ENCODE data around the gene REEP2. TPM values are rescaled to one million over a fixed set of nuclear protein-coding genes. Genes with fewer than 3 reads are reported as not detected.

REEP2 gene
- total RNA-seq, 1 experiment from 2014 or later = 4.9 TPM

DNA sequence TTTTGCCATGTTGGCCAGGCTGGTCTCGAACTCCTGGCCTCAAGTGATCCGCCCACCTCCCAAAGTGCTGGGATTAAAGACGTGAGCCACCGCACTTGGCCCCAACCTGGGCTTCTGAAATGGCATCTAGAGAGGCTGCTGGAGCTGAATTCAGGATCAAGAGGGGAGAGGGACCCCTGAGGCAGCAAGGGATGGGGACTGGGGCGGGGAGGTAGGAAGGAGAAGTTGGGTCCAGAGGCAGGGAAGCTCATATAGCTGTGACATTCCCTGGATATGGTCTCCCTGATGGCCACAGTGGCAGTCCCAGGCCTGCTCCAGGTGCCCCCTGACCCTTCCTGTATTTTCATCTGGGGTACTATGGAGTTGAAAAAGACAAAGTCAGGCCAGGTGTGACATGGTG, 12.1 kb downstream of the REEP2 start:
- Histone ChIP-seq H3K36me3 (ENCODE audit: control insufficient read depth in 1 of 2, insufficient read depth in 2 of 2, low read length in 2 of 2) (no peaks in the 10 kb centered on the region), H3K27ac (ENCODE audit: low read depth, low read length) (no peak overlapping the region), H3K4me3 (replicated peaks in 1 of 2; ENCODE audit: low read depth in 1 of 2, low read length in 2 of 2) (no peak overlapping the region), H3K9ac (ENCODE audit: low read length) (no peak overlapping the region), H3K4me2 (ENCODE audit: low read length) (no peak overlapping the region), H4K20me1 (ENCODE audit: insufficient read depth) (no peaks in the 10 kb centered on the region), H2AFZ (ENCODE audit: low read depth, low read length, poor library complexity, severe bottlenecking) (no peak overlapping the region), H3K9me2 (ENCODE audit: insufficient read depth) (no peaks in the 10 kb centered on the region), H3K4me1 (ENCODE audit: control insufficient read depth in 1 of 2, insufficient read depth in 2 of 2, low read length in 2 of 2) (peaks cover 10 to 17% of the 10 kb centered on the region in 2 experiments), H3K9me3 (ENCODE audit: control insufficient read depth in 1 of 2, insufficient read depth in 1 of 2, low read depth in 1 of 2, low read length in 2 of 2) (no peaks in the 10 kb centered on the region), H3K79me2 (ENCODE audit: insufficient read depth, low read length) (no peaks in the 10 kb centered on the region), H3K27me3 (ENCODE audit: insufficient read depth, low read length) (no peaks in the 10 kb centered on the region)
- ChIA-PET POLR2A (interaction anchor here (0.7 to 1.3 kb wide), 2 partner anchors 53 to 77 kb away, joined by 3 to 4 read pairs; no protein-coding TSS in a partner anchor), CTCF (interaction anchor here (1.3 to 4.4 kb wide), 4 partner anchors 10 to 52 kb away, joined by 3 to 51 read pairs (median 10); partner anchors contain the start of gene EGR1), RAD21 (ENCODE audit: low non-redundant PET in 1 of 2, low total read pairs in 2 of 2, uncharacterized antibody in 2 of 2, unreplicated experiment in 2 of 2) (interaction anchor here in 1 of 2 experiments (1.1 kb wide), 1 partner anchor 53 kb away, joined by 7 read pairs; no protein-coding TSS in a partner anchor)
- DNase-seq (ENCODE audit: low read depth, low spot score) (no peak), ATAC-seq (no peak)
- no TSS peak for BruUV-seq (replicated peaks)
- TF ChIP-seq SP1 (IDR thresholded peaks at IDR 0.05; ENCODE audit: low read depth) (no peak), YY1 (IDR thresholded peaks at IDR 0.05; ENCODE audit: extremely low read depth, insufficient replicate concordance, low read depth, low read length) (no peak), FOSL1 (IDR thresholded peaks at IDR 0.05; ENCODE audit: low read depth) (no peak), ZFX (IDR thresholded peaks at IDR 0.05) (no peak), POLR2AphosphoS5 (IDR thresholded peaks at IDR 0.05; ENCODE audit: low read depth, low read length) (no peak), CBX3 (IDR thresholded peaks at IDR 0.05; ENCODE audit: low read depth) (no peak), RAD21 (IDR thresholded peaks at IDR 0.05; ENCODE audit: low read depth) (no peak), ELF1 (IDR thresholded peaks at IDR 0.05; ENCODE audit: borderline replicate concordance, low read depth) (no peak), SIN3A (IDR thresholded peaks at IDR 0.05; ENCODE audit: low read depth) (no peak), EGR1 (IDR thresholded peaks at IDR 0.05; ENCODE audit: low read depth) (no peak)
- TF ChIP-seq, protein P1, sequence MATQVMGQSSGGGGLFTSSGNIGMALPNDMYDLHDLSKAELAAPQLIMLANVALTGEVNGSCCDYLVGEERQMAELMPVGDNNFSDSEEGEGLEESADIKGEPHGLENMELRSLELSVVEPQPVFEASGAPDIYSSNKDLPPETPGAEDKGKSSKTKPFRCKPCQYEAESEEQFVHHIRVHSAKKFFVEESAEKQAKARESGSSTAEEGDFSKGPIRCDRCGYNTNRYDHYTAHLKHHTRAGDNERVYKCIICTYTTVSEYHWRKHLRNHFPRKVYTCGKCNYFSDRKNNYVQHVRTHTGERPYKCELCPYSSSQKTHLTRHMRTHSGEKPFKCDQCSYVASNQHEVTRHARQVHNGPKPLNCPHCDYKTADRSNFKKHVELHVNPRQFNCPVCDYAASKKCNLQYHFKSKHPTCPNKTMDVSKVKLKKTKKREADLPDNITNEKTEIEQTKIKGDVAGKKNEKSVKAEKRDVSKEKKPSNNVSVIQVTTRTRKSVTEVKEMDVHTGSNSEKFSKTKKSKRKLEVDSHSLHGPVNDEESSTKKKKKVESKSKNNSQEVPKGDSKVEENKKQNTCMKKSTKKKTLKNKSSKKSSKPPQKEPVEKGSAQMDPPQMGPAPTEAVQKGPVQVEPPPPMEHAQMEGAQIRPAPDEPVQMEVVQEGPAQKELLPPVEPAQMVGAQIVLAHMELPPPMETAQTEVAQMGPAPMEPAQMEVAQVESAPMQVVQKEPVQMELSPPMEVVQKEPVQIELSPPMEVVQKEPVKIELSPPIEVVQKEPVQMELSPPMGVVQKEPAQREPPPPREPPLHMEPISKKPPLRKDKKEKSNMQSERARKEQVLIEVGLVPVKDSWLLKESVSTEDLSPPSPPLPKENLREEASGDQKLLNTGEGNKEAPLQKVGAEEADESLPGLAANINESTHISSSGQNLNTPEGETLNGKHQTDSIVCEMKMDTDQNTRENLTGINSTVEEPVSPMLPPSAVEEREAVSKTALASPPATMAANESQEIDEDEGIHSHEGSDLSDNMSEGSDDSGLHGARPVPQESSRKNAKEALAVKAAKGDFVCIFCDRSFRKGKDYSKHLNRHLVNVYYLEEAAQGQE (IDR thresholded peaks at IDR 0.05; ENCODE audit: low read depth) = no peak
- TF ChIP-seq, protein P2, sequence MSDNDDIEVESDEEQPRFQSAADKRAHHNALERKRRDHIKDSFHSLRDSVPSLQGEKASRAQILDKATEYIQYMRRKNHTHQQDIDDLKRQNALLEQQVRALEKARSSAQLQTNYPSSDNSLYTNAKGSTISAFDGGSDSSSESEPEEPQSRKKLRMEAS (IDR thresholded peaks at IDR 0.05) = no peak
- TF ChIP-seq, protein P3, sequence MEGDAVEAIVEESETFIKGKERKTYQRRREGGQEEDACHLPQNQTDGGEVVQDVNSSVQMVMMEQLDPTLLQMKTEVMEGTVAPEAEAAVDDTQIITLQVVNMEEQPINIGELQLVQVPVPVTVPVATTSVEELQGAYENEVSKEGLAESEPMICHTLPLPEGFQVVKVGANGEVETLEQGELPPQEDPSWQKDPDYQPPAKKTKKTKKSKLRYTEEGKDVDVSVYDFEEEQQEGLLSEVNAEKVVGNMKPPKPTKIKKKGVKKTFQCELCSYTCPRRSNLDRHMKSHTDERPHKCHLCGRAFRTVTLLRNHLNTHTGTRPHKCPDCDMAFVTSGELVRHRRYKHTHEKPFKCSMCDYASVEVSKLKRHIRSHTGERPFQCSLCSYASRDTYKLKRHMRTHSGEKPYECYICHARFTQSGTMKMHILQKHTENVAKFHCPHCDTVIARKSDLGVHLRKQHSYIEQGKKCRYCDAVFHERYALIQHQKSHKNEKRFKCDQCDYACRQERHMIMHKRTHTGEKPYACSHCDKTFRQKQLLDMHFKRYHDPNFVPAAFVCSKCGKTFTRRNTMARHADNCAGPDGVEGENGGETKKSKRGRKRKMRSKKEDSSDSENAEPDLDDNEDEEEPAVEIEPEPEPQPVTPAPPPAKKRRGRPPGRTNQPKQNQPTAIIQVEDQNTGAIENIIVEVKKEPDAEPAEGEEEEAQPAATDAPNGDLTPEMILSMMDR (IDR thresholded peaks at IDR 0.05 in 2 of 3, conservative IDR thresholded peaks at IDR 0.05 in 1 of 3; ENCODE audit: borderline replicate concordance in 1 of 3, insufficient read depth in 1 of 3, low read depth in 2 of 3, low read length in 2 of 3) = no peak
- intact Hi-C loops (cut with micrococcal nuclease) = loop anchor here (1.0 to 10.0 kb wide), 4 partner anchors 52 to 824 kb away; no protein-coding TSS in a partner anchor
